ENCODE measurements around the gene SMARCA2.
"Not testable (repeated sequence)": the region's sequence is repeated elsewhere in the genome, so short reads cannot be mapped to it uniquely, and the experiment has no call there.

The SMARCA2 gene

DNA sequence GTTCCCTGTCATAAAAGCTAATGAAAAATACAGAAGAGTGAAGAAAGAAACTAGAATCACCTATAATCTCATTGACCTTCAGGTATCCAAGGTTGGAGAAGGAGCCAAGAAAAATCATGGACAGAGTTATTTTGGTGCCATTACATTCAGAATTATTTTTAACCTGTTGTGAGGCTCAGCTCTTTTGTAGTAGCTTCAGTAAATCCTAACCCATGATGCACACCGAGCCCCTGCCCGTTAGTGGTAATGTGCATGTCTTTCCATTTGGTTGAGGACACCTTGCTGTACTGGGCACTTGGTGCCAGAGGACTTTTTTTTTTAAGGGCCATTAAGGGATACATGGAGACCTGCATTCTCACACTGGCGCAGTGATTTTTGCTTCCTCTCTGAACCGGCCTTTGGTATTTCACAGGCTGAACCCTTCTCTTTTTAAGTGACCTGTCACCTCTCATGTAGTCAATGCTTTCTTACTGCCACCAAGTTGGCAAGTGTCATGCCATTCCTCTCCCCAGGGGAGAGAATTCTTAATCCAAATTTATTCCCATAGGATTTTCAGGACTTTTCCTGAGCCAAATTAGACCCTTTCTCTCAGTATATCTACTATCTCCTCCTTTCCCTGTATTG, 125.6 kb downstream of the SMARCA2 start:
- DNase-seq (ENCODE audit: low read depth in 3 of 3) = no peak

DNA sequence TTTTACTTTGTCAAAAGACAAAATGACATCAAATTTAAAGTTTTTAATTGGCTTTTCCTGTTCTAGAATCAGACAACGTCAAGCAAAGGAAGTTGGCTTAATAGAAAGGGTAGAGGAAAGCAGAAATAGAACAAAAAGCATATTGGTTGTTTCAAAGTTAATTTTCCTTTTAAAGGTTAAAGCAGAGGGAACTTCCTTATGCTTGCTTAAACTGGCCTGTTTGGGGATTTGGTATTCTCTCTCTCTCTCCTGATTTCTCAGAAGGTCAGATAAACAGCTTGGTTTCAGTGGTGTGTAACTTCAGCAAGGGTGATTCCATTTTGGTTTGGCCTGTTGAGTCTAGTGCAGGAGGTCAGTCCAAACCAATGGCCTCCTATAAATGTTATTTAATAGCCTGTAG, 127.1 kb downstream of the SMARCA2 start:
- DNase-seq (ENCODE audit: low read depth in 3 of 3) = no peak

DNA sequence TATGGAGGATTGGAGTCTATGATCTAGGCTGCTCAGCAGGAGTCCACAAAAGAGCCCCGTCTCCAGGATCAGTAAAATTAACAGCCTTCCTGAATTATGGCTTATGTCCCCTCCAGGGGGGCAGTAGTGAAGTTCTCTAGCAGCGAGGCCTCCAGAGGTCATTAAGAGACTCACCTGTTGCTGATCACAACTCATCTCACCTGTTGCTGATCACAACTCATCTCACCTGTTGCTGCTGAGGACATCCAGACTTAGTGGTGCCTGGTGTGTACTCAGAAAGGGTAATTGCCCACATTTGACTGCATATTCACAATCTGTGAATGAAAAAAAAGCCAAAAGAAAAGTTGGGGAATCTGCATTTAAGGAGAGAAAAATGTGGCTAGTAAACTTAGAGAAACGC, 129.5 kb downstream of the SMARCA2 start:
- no peak for DNase-seq (ENCODE audit: low read depth in 3 of 3)

DNA sequence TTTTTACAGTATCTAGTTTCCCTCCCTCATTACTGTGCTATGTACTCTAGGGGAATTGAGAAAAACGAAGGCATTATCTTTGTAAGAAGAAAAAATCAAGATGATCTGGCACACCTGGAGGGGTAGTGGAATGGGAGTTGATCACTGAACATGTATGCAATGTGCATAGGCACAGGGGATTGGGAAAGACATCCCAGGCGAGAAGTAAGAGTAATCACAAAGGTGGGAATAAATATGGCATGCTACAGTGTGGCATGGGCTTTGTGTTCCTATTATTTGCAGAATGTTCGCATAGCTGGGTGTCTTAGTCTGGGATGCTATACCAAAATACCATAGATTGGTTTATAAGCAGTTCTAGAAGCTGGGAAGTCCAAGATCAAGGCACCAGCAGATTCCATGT, 130.6 kb downstream of the SMARCA2 start:
- DNase-seq (ENCODE audit: low read depth in 3 of 3) = no peak

DNA sequence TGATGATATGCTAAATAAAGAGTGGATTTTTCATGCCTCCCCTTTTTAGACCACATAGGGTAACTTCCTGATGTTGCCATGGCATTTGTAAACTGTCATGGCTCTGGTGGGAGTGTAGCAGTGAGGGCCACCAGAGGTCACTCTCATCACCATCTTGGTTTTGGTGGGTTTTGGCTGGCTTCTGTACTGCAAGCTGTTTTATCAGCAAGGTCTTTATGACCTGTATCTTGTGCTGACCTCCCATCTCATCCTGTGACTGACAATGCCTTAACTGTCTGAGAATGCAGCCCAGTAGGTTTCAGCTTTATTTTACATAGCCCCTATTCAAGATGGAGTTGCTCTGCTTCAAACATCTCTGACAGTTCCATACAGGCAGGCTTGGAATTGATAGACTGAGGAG, 131.6 kb downstream of the SMARCA2 start:
- not testable (repeated sequence) for DNase-seq (ENCODE audit: low read depth in 3 of 3)

DNA sequence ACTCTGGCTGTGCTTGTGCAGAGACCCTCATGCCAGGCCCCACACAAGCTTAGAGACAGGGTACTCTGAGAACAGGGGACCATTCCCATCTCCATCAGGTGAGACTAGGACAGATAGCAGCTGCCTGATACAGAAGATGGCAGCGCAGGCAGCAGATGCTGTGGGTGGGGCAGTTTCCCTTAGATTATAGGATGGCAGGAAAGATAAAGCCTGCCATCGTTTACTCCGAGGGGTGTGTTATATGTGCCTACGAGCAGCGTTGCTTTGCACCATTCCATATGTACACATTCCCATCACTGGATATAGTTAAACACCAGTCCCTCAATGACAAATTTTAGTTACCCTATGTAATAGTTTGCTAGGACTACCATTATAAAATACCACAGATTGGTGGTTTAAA, 135.2 kb downstream of the SMARCA2 start:
- no peak for DNase-seq (ENCODE audit: low read depth in 3 of 3)

DNA sequence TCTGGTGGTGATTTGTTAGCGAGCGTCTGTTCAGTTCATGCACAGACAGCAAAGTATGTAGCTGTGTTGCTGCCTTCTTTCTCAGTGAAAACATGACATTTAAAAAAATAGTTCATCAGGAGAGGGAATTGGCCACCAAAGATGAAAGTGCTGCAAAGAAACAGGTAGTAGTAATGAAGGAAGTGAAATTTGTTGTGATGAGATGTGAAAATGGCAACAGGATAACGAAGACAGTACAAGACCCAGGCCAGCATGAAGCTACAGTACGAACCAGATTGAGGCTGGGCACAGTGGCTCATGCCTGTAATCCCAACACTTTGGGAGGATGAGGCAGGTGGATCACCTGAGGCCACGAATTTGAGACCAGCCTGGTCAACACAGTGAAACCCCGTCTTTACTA, 136.0 kb downstream of the SMARCA2 start:
- DNase-seq (ENCODE audit: low read depth in 3 of 3) = no peak

DNA sequence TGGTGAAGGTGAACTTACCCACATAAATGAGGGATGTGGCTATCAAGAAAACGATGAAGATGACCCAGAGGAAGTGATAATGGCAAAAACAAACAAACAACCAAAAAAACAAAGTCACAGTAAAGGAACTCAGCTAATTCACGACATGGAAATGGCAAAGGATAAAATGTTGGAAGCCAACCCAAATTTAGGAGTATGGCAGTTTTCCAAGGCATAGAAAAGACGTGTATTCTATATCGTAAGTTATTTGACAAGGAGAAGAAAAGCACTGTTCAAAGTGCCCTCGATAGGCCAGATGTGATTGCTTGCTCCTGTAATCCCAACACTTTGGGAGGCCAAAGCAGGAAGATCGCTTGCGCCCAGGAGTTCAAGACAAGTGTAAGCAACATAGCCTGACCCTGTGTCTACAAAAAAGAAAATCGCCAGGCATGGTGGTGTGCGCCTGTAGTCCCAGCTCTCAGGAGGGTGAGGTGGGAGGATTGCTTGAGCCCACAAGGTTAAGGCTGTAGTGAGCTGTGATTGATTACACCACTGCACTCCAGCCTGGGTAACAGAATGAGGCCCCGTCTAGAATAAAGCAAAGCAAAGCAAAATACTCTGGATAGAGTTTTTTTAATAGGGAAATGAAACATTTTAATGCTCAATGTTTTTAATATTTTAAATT, 138.0 kb downstream of the SMARCA2 start:
- no peak for DNase-seq (ENCODE audit: low read depth in 3 of 3)

DNA sequence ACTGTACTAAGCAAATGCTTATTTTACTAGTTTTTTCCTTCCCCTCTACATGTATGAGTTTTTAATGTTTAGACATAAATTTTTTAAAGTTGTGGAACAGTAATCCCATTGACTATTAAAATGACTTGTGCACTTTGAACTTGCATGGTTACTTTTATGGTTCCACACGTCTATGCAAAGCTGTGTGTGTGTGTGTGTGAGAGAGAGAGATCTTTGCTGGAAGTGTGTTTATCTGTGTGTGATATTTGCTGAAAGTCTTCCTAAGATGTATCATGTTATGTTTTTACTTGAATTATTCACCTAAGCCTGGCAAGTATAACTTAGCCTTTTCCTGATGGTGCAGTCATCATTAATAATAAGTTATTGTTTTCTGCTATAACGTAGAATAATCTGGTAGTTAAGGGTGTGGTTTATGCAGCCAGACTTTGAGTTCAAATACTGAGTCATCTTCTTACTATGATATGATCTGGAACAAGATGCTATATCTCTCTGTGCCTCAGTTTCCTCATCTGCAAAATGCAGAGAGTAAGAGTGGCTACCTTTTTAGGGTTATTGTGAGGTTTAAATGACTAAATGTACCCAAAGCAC, 138.6 kb downstream of the SMARCA2 start:
- DNase-seq (ENCODE audit: low read depth in 3 of 3) = no peak

DNA sequence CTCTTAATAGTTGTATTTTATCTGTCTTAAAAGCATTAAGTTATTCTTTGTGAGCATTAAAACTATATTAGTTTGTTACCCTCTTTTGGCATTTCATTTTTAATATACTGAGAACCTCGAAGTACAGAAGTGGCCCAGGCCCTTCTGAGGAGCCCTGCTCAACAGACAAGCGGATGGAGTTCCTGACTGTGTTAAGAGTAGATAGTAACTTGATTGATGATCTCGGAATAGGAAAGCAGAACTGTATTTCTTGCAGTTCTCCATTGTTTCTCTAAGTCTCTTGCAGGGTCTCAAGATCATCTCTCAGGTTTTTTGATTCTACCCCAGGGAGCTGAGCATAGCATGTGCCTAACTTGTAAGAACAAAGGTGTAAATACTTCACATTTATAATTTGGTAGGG, 139.6 kb downstream of the SMARCA2 start:
- DNase-seq (ENCODE audit: low read depth in 3 of 3) = no peak

DNA sequence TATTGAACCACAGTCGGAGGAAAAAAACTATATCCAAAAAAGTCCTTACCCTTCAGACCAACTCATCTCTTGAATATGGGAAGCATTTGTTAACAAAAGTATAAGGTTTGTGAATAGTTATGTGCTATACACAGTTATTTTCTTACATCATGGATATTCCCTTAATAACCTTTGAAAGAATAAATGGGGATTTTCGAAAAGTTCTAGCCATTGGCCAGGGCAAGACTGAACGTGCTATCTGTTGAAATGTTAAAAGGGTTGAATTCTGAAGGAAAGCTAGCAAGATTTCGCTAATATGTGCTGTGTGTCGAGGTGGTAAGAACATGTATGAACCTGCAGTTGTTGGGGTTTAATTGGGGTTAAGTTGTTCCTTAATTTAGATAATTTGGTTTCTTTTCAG, 140.8 kb downstream of the SMARCA2 start:
- no peak for DNase-seq (ENCODE audit: low read depth in 3 of 3)

DNA sequence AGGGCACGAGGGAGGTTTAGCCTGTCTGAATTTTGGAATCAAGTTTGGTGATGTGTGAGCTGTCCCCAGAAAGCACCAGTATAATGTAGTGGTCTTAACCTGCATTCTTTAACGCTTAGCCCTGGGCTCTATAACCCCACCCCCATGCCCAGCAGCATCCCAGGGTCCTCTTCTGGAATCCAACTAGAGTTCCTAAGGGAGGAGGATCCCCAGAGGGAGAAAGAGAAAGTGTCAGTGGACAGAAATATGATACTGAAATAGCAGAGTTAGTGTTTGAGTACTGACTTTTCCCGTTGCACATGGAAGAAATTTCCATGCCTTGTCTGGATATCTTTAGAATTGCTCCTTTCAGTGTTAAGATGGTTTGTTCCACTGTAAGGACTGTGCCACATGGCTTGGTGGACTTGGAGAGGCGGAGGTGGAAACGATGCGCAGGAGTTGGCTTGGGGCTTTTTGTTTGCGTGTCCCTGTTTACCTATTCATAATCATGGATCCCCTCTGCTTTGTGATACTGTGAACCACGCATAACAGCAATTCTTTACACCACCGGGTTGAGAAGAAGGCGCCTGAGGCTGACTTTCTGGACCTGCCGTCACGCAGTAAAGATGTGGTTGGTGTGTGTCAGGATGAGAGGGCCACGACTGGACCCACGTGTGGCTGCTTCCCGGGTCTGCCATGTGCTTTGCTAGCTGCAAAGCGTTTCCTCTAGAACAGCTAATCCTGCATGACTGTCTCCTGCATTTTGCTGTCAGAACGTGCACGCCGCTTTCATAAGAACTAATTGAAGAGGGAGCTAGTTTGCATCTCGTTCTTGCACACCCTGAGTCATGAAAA, 142.3 kb downstream of the SMARCA2 start:
- peak in 2 of 3 experiments; percentile 20 to 46 for DNase-seq (ENCODE audit: low read depth in 3 of 3)

DNA sequence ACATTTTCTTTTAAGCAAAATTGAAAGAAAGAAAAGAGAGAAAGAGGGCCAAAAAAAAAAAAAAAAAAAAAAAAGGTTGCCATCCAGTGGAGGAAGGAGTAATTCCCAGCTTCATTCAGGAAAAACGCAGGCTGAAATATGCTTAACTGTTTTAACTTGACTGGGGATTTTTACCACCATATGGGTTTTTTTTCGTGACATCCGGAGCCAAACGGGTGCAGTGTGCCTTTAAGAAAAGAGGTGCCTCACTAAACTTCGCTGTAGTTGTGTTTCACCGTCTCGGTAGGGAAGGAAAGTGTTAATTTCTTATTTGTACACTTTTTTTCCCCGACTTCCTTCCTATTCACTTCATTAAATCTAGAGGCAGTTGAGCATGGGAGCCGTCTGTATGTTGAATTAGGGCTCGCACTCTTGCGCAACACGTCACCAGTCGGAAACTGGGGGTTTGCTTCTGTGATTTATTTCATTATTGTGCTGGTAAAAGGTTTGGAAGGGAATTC, 143.0 kb downstream of the SMARCA2 start:
- DNase-seq (ENCODE audit: low read depth in 3 of 3) = peak in 2 of 3 experiments; percentile 5 to 17

DNA sequence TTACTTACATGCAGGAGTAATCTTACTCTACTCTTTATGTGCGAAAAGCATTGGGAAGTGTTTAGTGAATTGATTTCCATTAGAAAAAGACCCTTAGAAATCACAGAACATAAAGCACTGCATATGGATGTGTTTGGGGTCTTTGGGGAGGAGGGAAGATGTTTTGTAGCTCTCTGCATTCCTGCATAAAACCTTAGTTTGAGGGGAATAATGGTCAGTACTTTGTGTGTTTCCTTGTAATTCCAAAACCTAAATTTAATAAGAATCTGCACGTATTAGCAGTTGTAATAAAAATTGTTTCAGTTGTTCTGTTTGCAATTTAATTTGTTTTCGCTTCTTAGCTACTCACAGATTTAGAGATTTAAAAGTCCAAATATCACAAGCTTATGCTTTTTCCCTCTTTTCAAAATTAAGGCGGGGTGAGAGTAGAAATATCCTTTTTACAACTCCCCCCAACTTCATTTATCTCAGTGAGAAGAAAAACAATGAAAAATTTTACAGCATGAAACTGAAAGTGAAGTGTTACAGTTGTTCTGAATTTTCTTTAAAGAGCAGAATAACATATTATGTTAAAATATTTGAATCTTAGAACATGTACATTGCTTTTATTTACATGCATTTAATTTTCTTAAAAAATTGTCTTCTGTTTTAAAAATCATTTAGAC, 143.8 kb downstream of the SMARCA2 start:
- no peak for DNase-seq (ENCODE audit: low read depth in 3 of 3)

DNA sequence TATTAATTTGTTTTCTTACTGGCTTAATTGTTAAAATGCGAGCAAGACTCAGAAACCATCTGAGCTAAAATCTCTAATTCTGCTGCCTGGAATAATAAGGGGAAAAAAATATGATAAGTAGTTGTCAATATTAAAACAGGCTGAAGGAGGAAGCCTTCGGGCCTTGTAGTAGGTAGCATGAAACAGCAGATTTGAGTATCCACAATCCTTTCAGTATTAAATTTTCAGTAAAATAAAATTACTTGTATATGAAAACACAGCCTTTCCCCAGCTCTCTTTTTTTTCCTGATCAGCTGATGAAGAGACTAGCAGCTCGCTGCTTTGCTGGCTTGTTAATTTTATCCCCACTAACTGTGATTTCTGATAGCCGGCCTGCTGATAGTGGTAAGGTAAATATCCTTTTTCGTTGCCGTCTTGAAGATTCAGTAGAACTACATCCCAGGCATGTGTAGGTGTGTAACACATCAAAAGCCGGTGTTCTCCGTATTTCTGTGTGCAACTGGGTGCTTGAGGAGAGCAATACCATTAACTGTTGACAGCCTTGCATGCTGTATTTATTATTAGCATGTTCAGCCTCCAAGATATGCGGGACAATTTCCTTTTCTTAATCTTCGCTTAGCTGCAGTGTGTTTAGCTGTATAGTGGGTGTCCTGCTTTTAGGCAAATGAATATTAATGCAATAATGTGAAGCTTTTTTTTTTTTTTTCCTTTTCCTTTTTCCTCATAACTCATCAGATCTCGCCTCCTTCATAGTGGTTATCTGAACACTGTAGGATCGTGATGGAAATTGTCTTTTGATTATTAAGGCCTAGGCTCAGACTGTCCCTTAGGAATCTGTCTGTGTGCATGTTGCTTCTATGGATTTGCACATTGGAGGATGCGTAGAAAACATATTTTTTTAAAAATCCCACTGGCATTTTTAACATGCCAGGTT, 144.6 kb downstream of the SMARCA2 start:
- DNase-seq (ENCODE audit: low read depth in 3 of 3) = no peak

DNA sequence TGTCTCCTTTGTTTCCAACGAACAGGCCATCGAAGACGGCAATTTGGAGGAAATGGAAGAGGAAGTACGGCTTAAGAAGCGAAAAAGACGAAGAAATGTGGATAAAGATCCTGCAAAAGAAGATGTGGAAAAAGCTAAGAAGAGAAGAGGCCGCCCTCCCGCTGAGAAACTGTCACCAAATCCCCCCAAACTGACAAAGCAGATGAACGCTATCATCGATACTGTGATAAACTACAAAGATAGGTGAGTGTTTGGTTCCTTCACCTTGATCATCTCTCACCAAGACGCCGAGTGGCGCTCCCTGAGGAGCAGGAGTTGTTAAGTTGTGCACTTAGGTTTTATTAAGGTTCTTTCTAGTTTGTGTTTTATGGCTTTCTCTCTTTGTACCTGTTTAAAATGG, 146.5 kb downstream of the SMARCA2 start:
- no peak for DNase-seq (ENCODE audit: low read depth in 3 of 3)

DNA sequence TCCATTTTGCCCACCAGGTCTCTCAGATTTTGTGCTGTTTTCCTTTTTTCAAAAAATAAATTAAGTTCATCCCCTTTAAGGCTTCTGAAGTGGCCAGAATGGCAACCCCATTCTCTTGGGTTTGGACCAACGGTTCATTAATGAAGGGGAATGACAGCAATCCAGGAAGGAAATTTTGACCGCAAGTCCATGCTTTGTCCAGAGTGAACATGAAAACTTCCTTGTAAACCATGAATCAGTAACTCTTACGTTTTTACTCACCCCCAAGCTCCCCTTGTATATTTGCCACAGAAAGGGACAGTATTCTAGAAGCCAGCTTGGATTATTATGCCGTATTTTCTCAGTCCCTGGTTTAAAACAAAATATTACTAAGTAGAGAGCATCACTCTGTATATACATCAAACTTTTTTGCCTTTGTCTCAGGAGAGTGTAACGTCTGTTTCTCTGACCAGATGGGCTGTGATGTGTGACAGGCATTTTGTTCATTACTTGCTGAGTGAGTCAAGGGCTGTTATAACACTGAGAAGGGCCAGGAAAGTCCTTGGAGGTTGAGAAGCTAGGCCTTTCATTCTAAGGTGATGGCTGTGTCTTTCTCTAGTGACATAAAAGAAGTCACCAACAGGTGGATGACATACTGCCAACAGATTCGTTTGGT, 148.2 kb downstream of the SMARCA2 start:
- no peak for DNase-seq (ENCODE audit: low read depth in 3 of 3)

DNA sequence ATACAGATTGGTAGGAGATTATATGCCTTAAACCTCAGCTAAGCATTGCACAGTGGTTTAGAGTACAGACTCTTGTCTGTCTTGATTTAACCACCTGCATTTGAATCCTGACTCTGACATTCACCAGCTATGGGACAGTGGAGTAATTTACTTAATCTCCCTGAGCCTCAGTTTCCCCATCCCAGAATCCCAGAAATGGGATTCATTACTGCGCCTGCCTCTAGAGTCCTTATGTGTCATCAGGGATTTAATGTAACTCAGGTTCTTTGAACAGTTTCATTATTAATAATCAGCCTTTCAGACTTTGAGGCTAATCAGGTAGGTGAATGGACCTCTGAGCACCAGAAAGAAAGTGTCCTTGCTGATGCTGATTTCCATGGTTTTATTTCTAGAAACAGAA, 149.1 kb downstream of the SMARCA2 start:
- DNase-seq (ENCODE audit: low read depth in 3 of 3) = no peak

DNA sequence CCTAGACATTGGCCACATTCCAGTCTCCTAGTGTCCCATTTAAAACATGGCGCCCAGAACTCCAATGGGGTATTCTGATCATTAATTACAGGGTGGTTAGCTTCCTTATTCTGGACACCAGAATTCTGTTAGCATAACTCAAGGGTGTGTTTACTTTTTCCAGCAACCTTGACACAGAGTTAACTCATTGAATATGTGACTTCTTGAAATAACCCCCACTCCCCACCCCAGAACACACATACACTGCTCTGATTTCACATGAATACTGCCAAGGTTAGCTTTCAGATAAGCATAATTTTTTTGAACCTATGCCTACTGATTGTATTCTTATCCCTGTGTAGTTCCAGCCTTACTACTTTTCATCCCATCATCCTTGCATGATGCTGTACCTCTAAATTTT, 151.1 kb downstream of the SMARCA2 start:
- DNase-seq (ENCODE audit: low read depth in 3 of 3) = no peak

DNA sequence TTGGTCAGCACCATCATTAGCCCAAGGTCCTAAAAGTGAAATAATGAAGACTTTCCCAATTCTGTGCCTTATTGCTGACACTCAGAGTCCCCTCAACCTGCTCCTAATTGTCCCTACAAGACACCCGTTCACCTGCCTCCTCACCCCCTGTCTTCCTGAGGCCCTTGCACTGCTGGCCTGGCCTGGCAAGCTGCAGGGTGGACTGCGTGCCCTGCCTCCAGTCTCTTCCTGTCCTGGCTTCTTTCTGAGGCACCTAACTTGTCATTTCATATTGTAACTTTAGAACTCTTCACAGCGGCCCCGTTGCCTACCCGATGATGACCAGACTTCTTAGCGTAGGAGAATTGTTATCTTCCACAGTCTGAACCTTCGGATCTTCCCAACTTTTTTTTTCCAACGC, 153.9 kb downstream of the SMARCA2 start:
- no peak for DNase-seq (ENCODE audit: low read depth in 3 of 3)

All from stimulated activated CD4-positive, alpha-beta T cell treated with anti-CD3 and anti-CD28 coated beads, TNF-alpha, amount 100 ng/mL, for 24 hours (primary cell).